COLO668 (cell line): Measurements from ENCODE around the gene EMCN.

Source experiments
- DNase-seq: peaks from one replicate; lab custom pipeline; 2025; ENCODE audit not compliant: unreplicated experiment; lab: John Stamatoyannopoulos, UW

EMCN gene

GRCh38 chr4:100493756-100494155 lies 24.1 kb downstream of the EMCN start:
- DNase-seq: no peak

DNA sequence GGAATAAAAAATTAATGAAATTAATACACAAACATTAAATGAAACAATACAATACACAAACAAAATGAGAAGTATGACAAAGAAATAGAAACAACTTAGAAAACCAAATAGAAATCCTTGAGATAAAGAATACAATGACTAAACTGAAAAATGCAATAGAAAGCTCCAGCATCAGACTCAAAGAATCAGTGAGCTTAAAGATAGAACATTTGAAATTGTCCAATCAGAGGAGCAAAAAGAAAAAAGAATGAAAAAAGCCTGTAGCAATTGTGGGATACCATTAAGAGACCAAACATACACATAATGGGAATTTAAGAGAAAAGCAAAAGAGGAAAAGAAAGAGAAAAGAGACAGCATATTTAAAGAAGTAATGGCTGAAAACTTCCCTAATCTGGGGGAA lies 25.7 kb downstream of the EMCN start:
- DNase-seq: no peak

DNA sequence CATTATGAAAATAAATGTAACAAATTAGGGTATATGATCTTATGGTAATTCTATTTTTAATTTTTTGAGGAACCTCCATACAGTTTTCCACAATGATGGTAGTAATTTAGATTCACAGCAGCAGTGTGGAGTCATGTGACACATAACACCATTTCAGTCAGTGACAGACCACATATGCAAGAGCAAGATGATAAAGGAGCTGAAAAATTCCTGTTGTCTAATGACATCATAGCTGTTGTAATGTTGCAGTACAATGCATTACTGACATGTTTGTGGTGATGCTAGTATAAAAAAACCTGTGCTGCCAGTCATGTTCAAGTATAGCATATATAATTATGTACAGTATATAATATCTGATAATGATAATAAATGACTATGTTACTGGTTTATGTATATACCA lies 28.5 kb downstream of the EMCN start:
- DNase-seq: no peak

GRCh38 chr4:100486496-100486895 lies 31.3 kb downstream of the EMCN start:
- DNase-seq: peak; percentile 49

- DNase-seq: no peak
These were observed 34.0 kb downstream of the EMCN start for GRCh38 chr4:100483796-100484195.

DNA sequence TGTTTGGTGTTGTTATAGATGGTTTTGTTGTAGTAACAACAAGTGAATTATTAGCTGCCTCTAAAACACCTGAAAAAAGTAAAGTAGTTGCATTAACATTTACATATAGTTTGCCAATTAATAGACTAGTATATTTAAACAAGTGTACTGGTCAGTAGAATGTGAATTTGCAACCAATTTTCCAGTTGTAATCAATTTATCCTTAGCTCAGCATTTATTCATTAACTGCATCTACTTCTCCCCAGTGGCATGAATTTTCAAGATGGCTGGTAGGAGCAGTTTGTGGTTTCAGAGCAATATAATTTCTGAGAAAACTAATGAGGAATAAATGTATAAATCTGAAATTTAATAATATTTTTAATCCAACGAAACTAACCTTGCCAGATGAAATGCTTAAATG lies 37.9 kb downstream of the EMCN start:
- DNase-seq: no peak

DNA sequence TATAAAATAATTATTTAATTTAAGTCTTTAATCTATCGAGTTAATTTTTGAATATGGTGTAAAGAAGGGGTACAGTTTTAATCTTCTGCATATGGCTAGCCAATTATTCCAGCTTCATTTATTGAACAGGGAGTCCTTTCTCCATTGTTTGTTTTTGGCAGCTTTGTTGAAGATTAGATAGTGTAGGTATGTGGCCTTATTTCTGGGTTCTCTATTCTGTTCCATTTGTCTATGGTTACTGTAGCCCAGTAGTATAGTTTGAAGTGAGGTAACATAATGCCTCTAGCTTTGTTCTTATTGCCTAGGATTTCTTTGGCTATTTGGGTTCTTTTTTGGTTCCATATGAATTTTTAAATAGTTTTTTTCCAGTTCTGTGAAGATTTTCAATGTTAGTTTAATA lies 48.3 kb downstream of the EMCN start:
- no peak for DNase-seq

- no peak for DNase-seq
These were observed 51.3 kb downstream of the EMCN start for GRCh38 chr4:100466501-100466900.

DNA sequence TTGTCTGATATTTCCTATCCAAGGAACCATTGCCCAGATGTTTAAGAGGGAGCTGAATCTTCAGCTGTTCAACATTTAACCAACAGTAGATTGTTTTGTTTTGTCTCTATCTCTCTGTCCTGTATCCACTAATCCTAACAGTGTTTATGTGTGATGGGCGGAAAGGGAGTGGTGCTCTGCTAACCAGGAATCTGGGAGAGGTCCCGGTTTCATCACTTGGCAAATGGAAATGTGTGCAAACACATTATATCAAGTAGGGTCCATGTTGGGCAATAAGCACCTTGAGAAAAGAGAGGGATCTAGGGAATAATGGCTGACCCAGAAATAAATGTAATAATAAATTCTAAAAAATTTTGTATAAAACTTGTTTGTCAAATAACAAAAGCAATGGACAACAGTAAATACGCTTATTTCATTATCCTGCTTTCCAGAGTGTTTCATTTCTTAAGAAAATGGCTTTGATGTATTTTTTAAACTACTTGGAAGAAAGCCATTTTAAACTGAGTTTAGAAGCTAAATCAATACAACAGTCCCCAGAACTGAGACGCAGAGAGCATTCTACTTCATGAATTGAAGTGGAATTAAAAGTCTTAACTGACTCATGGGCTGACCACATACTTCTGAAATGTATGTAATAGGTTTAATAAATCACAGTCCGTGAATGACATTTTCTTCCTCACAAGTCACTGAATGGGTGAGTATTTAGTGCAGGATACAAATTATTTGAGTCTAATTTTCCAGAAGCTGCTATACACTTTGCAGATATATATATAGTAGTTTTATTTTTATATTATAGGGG lies 55.8 kb downstream of the EMCN start:
- DNase-seq: no peak

DNA sequence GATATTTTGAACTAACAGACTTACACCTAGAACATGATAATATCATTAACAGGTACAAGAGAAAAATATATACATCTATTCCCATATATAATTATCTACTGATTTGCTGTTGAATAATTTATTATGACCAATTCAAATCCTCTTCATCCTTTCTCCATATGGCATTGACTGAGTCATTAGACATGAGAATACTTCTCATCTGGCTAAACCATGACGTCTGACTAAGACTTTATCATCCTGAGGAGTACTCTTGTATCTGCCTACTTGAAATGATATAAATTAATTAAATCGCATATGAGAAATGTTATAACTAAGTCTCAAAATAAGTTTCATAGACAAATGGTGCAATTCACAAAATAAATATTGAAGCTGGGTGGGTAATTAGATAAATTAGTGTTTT lies 67.4 kb downstream of the EMCN start:
- DNase-seq: no peak

DNA sequence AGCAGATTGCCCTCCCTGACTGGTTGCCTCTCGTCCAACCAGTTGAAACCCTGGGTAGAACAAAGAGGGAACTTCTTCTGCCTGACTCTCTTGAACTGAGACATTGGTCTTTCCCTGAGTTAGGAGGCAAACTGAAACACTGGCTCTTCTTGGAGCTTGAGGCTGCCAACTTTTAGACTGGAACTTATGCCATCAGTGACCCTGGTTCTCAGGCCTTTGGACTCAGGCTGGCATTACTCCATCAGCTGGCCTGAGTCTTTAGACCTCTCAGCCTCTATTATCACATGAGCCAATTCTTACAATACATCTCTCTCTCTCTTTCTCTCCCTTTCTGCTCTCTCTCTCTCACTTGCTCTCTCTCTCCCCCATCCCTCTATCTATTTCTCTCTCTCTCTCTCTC lies 86.4 kb downstream of the EMCN start:
- DNase-seq: no peak

DNA sequence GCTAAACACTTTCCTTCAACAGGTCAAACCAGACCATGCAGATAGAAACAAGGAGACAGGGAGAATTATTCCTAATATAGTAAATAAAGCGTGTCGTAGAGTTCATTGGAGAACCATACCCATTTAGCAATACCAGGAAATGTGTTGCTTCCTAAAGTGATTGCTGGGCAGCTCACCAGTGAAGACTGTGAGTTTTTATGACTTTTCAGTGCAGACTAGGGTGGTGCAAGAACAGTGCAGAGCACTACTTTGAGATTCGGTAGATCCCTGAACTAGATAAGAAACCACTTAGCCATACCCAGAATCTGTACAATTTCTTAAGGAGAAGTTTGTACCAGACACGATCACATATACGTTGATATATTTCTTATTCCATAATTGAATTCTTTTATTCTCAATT lies 87.4 kb downstream of the EMCN start:
- no peak for DNase-seq

DNA sequence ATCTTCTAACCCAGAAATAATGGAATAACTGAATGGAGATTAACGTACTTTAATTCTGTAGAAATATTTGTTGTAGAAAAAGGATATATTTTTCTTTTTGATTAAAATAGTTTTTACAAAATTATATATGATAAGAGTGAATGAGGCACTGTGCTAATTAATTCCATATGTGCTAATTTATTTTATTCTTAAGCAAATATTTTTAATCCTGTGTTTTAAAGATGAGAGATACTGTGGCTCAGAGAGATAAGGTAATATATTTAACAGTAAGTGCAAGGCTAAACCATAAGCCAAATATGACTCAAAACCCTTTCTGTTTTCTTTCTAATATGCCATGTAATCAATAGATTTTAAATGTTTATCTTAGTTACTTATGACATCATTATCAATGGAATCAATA lies 88.2 kb downstream of the EMCN start:
- DNase-seq: no peak

- no peak for DNase-seq
These were observed 89.8 kb downstream of the EMCN start for GRCh38 chr4:100428051-100428450.

DNA sequence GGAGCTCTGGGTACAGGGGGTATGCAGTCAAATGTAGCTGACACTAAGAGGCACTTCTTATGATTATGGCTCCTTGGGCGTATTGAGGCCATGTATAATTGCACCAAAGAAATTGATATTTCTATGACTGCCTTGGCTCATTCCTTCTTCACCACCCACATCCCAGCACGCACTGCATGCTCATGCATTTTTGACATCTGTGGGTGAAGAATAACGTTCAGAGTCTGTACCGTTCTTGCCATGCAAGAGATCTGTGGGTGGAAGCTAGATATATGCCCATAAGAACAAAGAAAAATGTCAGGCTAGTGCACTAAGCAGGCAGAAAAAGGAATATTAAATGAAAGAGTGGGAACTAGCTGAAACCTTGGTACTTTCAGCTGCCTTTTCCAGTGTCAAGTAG lies 93.4 kb downstream of the EMCN start:
- no peak for DNase-seq

- no peak for DNase-seq
These were observed 94.9 kb downstream of the EMCN start for GRCh38 chr4:100422894-100423293.

DNA sequence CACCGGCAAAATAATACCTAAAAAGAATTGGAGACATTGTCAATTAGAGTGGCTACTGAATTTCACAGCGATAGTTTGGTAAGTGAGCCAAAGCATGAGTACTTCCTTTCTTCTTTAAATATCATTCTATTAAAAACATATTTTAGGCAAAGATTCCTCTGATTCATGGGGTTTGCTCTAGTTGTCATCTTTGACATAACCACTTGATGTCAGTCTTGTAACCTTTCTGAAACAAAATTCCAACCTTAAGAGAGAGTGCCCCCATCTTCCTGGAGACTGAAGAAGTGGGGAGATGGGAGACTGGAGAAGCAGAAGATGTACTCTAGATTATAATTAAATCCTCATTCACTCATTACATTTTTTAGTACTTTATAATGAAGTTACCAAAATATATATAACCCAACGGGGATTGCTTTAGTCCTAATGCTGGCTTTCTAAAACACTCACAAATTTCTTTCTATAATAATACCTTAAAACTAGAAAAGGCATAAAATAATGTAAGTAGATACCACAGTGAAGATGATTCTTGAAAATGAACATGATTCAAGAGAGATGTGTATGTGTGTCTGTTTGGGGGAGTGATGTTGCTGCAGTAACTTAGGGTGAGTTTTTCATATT lies 96.4 kb downstream of the EMCN start:
- DNase-seq: no peak

- DNase-seq: no peak
These were observed 97.3 kb downstream of the EMCN start for GRCh38 chr4:100420571-100420970.

DNA sequence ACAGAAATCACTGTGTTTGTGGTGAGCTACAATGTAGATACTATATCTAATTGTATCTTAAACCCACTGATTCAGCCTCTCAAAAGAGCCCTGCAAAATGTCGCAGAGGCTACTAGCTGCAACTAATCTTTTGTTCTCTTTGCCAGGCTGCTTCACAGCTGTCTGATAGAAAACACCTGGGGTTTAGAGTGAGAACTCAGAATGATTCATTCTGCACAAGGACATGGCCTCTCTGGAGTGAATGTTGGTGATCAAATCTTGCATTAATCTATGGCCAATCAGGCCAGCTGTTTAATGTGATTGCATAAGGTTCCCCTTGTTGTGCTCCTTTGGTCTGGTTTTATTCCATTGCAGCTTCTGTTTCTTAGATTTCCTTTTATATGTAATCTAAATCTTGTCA lies 100.3 kb downstream of the EMCN start:
- no peak for DNase-seq

DNA sequence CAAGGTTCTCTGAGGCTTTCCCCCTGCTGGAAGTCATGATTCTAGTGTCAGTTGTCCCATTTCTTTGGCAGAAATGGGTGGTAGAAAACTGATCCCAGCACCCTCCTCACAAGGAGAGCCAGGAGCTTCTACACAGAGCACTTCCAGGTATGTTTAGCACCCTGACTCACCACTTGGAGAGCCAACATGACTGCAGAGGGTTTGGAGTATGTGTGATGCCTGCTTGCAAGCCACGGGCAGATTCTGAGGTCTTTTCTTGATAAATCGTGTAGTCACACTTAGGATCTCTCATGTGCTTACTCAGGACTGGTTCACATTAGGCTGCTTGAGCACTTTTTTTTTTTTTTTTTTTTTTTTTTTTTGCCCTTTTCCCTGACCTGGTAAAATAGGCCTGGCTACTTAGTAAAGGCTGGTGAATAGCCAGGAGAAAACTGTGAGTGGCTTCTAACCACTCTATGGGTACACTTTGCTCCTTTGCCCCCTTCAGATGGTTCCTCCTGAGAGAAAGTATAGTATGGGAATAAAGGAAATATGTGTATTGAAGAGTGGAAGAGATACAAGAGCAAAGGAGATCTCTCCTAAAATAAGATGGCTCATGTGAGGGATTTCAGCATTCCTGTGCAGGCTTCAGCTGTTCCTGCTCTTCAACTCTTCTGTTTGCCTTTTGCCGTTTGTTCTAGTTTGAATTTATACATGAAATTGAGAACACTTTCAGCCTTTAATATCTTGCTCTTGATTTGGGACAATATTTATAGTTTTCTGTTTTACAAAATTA lies 103.6 kb downstream of the EMCN start:
- DNase-seq: no peak

GRCh38 chr4:100391863-100392262 lies 126.0 kb downstream of the EMCN start:
- no peak for DNase-seq

DNA sequence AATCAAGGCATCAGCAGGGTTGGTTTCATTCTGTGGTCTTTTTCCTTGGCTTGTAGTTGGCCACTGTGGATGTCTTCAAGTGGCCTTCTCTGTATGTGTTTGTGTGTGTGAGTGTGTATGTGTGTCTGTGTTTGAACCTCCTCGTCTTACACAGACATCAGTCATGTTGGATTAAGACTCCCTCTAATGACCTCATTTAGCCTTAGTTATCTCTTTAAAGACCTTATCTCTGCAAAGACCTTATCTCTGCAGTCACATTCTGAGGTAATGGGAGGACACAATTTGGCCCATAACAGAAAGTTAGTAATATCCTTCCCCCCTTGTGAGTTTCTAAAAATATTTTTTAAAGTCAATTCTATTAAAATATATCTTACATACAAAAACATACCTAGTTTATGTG lies 126.7 kb downstream of the EMCN start:
- DNase-seq: no peak
